ENCODE measurements around the gene MBD1. TPM values are rescaled to one million over a fixed set of nuclear protein-coding genes. Genes with fewer than 3 reads are reported as not detected.

Gene MBD1
- total RNA-seq, result 88.2 and 114 TPM in 2 replicates

GRCh38 chr18:50281295-50281971, at the start of gene MBD1:
TSS of gene MBD1 (minus strand) at chr18:50281523. CDS start at chr18:50279992, 1,531 bp downstream.

GRCh38 chr18:50287441-50288347, 6.4 kb upstream of the MBD1 start, which contains the start of gene CXXC1:
TSS of gene CXXC1 (minus strand) at chr18:50287692. CDS start at chr18:50287589, 103 bp downstream.

GRCh38 chr18:50266248-50266704, 15.0 kb downstream of the MBD1 start, which contains the start of gene CFAP53:
TSS of gene CFAP53 (minus strand) at chr18:50266495. CDS start at chr18:50266404, 91 bp downstream.

Small RNA genes lying within 50 kb of the gene (small RNA-seq; reads per million reads assigned to genes)
- gene RNA5SP458 (ENCODE audit: low replicate concordance), result not detected

Other genes with a start within 250 kb of the MBD1 start
- gene MYO5B, start 86.4 kb downstream of the MBD1 start, total RNA-seq, result 0.66 and 0.72 TPM in 2 replicates
- 0.22 TPM in 1 of 2 replicates, not detected in the other for gene CFAP53, start 15.0 kb downstream of the MBD1 start, total RNA-seq
- gene CXXC1, start 6.2 kb upstream of the MBD1 start, total RNA-seq, result 52.0 and 53.0 TPM in 2 replicates
- gene SKA1, start 93.5 kb upstream of the MBD1 start, total RNA-seq, result 2.0 and 36.8 TPM in 2 replicates

All from placental pericyte (primary cell).